ENCODE data around the gene FH.

Gene FH

DNA sequence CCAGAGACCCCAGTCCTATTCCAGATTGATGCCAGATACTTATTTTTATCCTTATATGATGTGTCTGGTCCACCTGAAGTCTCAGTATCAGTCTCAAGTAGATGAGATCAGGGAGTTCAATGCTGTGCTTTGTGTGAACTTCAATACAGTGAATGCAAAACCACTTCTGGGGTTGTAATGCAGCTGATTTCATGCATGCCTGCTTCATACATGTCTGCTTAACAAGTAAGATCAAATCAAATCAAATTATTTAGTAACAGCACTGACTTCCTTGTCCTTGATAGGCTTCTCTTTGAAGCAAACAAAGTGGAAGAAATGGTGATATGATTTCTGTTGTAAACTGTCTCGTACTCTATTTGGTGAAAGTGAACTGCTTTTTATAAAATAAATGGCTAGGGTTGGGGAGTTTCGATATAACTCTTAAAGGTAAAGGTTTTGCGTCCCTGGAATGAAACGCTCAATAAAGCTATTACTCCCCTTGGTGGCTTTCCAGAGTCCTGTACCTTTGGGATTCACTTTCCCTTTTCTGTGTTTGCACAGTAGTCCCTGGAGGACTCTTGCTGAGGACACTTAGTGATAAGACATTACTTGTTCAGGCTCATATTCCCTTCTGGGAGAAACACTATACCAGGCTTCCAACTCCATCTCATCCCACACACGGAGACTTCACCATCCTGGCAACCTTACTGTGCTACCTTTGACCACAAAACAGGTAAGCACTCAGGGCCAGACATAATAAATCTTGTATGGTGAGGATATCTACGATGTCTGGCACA is 59.3 kb downstream of the FH start:
- DNase-seq (ENCODE audit: low read depth in 1 of 2, low spot score in 1 of 2): no peak

GRCh38 chr1:241459186-241459802 is 60.3 kb downstream of the FH start:
- DNase-seq (ENCODE audit: low read depth in 1 of 2, low spot score in 1 of 2): no peak

GRCh38 chr1:241457421-241457820 is 62.1 kb downstream of the FH start:
- no peak for DNase-seq (ENCODE audit: low read depth in 1 of 2, low spot score in 1 of 2)

DNA sequence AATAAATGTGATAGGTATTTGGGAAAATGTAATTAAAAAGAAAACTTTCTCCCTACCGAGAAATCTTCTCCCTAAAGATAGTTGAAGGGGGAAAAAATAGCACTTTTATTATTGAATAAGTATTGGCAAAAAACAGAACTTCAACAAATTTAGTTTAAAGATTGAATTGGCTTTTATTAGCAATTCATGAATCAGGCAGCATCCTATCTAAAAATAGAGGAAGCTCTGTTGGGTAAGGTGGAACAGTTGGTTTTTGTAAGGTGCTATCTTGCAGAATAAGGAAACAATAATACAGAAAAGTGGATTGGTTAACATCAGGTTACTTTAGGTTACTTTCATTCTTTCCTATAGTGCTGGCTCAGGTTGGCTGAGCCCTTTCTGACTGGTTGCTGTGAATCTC is 62.8 kb downstream of the FH start:
- DNase-seq (ENCODE audit: low read depth in 1 of 2, low spot score in 1 of 2): no peak

DNA sequence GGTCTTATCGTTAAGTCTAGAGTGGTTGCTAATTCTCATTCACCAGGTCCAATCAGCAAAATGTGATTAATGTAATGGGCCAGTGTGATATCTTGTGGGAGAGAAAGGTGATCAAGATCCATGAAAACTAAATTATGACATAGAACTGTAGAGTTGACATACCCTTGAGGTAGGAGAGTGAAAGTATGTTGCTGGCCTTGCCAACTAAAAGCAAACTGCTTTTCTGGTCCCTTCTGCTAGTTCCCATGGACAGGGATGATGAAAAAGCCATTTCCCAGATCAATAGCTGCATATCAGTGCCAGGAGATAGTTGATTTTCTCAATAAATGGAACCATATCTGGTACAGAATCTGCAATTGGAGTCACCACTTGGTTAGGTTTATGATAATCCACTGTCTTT is 65.8 kb downstream of the FH start:
- DNase-seq (ENCODE audit: low read depth in 1 of 2, low spot score in 1 of 2): no peak

GRCh38 chr1:241451956-241452355 is 67.6 kb downstream of the FH start:
- no peak for DNase-seq (ENCODE audit: low read depth in 1 of 2, low spot score in 1 of 2)

Data from stimulated activated CD4-positive, alpha-beta T cell treated with anti-CD3 and anti-CD28 coated beads, Interleukin-15, amount 100 ng/mL, for 1 hour (primary cell).